KMS-11 (cell line): ENCODE data around the gene GPER1.

ENCODE experiments used
- H2AFZ ChIP-seq: fragments of 200-600 bp; sonication (generic); 2 replicates; pipeline ENCODE4 v1.6.1; 2016; ENCODE audit warnings: antibody characterized with exemption, mixed run types, low read depth
- H3K27ac ChIP-seq: fragments of 200-600 bp; sonication (generic); 2 replicates; pipeline ENCODE4 v1.6.1; 2016; ENCODE audit warnings: mild to moderate bottlenecking, mixed run types
- H3K27me3 ChIP-seq: fragments of 200-600 bp; sonication (generic); 2 replicates; pipeline ENCODE4 v1.6.1; 2017; ENCODE audit warnings: mild to moderate bottlenecking, low read depth, mixed run types, moderate library complexity; ENCODE audit not compliant: insufficient read depth
- H3K36me3 ChIP-seq: fragments of 200-600 bp; sonication (generic); 2 replicates; pipeline ENCODE4 v1.6.1; 2017; ENCODE audit warnings: mild to moderate bottlenecking, mixed run types; ENCODE audit not compliant: insufficient read depth
- H3K4me1 ChIP-seq: fragments of 200-600 bp; sonication (generic); 2 replicates; pipeline ENCODE4 v1.6.1; 2016; ENCODE audit warnings: mild to moderate bottlenecking, low read depth, mixed run types; ENCODE audit not compliant: poor library complexity, severe bottlenecking
- H3K4me2 ChIP-seq: fragments of 200-600 bp; sonication (generic); 2 replicates; pipeline ENCODE4 v1.7.0; 2016; ENCODE audit warnings: mild to moderate bottlenecking, mixed run types
- H3K4me3 ChIP-seq: fragments of 200-600 bp; sonication (generic); IDR thresholded peaks from 2 replicates; pipeline ENCODE4 v1.6.1; 2017; ENCODE audit warnings: low read depth, low read length, mixed read lengths; ENCODE audit not compliant: insufficient read depth
- H3K79me2 ChIP-seq: fragments of 200-600 bp; sonication (generic); 2 replicates; pipeline ENCODE4 v1.6.1; 2016; ENCODE audit warnings: low read depth, mixed run types; ENCODE audit not compliant: insufficient read depth
- H3K9ac ChIP-seq: fragments of 200-600 bp; sonication (generic); 2 replicates; pipeline ENCODE4 v1.6.1; 2016; ENCODE audit warnings: mild to moderate bottlenecking, mixed run types
- H4K20me1 ChIP-seq: fragments of 200-600 bp; sonication (generic); 2 replicates; pipeline ENCODE4 v1.6.1; 2016; ENCODE audit warnings: mild to moderate bottlenecking, mixed run types; ENCODE audit not compliant: insufficient read depth
- CTCF ChIP-seq: fragments of 200-600 bp; sonication (generic); conservative IDR thresholded peaks from 2 replicates; pipeline ENCODE4 v1.6.1; 2017; ENCODE audit warnings: low read depth, mild to moderate bottlenecking, antibody characterized with exemption, low read length, moderate library complexity, mixed read lengths

The GPER1 gene

GRCh38 chr7:1042492-1042833, 45.5 kb upstream of the GPER1 start:
- H3K9ac ChIP-seq = no peak overlapping the region
- H3K27ac ChIP-seq = no peak overlapping the region
- H2AFZ ChIP-seq = no peak overlapping the region
- H3K4me2 ChIP-seq = no peak overlapping the region
- H3K4me1 ChIP-seq = peaks cover 21% of the 10 kb centered on the region
- 0 out of 2 replicates have a peak, but pooled peaks cover 5% of the 10 kb centered on the region for H4K20me1 ChIP-seq
- no peaks in the 10 kb centered on the region for H3K27me3 ChIP-seq
- H3K79me2 ChIP-seq = no peaks in the 10 kb centered on the region
- H3K36me3 ChIP-seq = no peaks in the 10 kb centered on the region
- no peak overlapping the region for H3K4me3 ChIP-seq
- no peak for TF ChIP-seq CTCF

GRCh38 chr7:1043552-1044188, 44.2 kb upstream of the GPER1 start:
- H3K27me3 ChIP-seq = no peaks in the 10 kb centered on the region
- peak overlapping the region; percentile 72 for H3K4me2 ChIP-seq
- no peaks in the 10 kb centered on the region for H3K79me2 ChIP-seq
- no peaks in the 10 kb centered on the region for H3K36me3 ChIP-seq
- 0 out of 2 replicates have a peak, but pooled peaks cover 5% of the 10 kb centered on the region for H4K20me1 ChIP-seq
- TF ChIP-seq CTCF = no peak
- peak overlapping the region; percentile 76 for H3K27ac ChIP-seq
- H3K9ac ChIP-seq = peak overlapping the region; percentile 51; the same call in 1 of the 2 replicates
- peaks cover 26% of the 10 kb centered on the region for H3K4me1 ChIP-seq
- no peak overlapping the region for H3K4me3 ChIP-seq
- H2AFZ ChIP-seq = peak overlapping the region; percentile 59

GRCh38 chr7:1044189-1045068, 43.5 kb upstream of the GPER1 start, which contains the start of gene GPR146:
Gene GPR146, plus strand, starts transcription at chr7:1044546. Its CDS starts 12,970 bp downstream, at chr7:1057516.
- Histone ChIP-seq H3K4me2 (peak within 1 kb of the TSS; percentile 76), H3K4me3 (no peak within 1 kb of the TSS), H3K27me3 (no peaks in the 10 kb centered on the region), H2AFZ (peak within 1 kb of the TSS; percentile 59), H3K36me3 (no peaks in the 10 kb centered on the region), H4K20me1 (0 out of 2 replicates have a peak, but pooled peaks cover 5% of the 10 kb centered on the region), H3K79me2 (no peaks in the 10 kb centered on the region), H3K27ac (peak within 1 kb of the TSS; percentile 76), H3K9ac (peak within 1 kb of the TSS; percentile 51; the same call in 1 of the 2 replicates), H3K4me1 (peaks cover 28% of the 10 kb centered on the region)
- TF ChIP-seq CTCF = peak; percentile 45

- H3K27ac ChIP-seq = no peak overlapping the region
Measured at GRCh38 chr7:1045069-1046063, 42.5 kb upstream of the GPER1 start.

More at GRCh38 chr7:1045069-1046063, 42.5 kb upstream of the GPER1 start:
- Histone ChIP-seq H3K4me1 (peaks cover 28% of the 10 kb centered on the region), H3K27me3 (no peaks in the 10 kb centered on the region), H3K4me3 (no peak overlapping the region), H3K79me2 (no peaks in the 10 kb centered on the region), H3K9ac (no peak overlapping the region), H2AFZ (no peak overlapping the region), H3K4me2 (peak overlapping the region; percentile 76), H3K36me3 (no peaks in the 10 kb centered on the region), H4K20me1 (0 out of 2 replicates have a peak, but pooled peaks cover 5% of the 10 kb centered on the region)
- no peak for TF ChIP-seq CTCF
